Measurements from ENCODE around the gene TTLL11.
A peak's percentile ranks its signal among the peaks of the same experiment; 100 is the strongest.

The TTLL11 gene

DNA sequence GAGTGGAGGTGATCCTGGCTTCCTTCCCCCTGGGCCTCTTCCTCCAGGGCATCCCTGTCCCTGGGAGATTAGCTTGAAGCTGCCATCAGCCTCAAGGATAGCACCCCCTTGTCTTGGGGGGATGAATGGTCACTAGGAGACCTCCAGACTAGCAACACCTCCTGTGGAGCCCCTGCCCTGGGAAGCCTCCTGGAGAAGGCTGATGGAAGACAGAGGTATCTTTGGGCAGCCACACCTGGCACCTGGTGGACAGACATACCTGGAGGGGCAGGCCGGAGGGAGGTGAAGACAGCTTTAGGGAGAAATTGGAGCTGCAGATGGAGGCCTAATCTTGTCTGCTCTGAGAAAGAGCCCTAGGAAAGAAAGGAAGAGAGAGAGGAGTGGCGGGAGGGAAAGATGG lies 9.0 kb upstream of the TTLL11 start:
- no peak overlapping the region for H3K4me3 Mint-ChIP-seq

DNA sequence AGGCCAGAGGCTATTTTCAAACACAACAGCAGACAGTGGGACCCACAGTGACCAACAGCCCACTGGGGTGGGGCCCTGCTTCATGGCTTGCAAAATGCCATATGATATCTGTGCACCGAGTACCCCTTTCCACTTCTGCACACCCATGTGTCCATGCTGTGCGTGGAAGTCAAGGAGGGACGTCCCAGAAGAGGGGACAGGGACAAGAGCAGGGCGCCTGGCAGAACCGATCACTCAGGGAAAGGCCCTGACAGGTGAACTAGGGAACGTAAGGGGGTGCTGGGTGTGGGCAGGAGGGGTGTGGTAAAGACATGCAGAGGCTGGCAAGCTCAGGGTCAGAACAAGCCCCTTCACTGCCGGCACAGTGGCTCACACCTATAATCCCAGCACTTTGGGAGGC lies 7.6 kb upstream of the TTLL11 start:
- peaks cover 7% of the 10 kb centered on the region for H3K9me3 Mint-ChIP-seq
- peaks cover 6% of the 10 kb centered on the region for H3K36me3 Mint-ChIP-seq

More for the DNA sequence above, 9.0 kb upstream of the TTLL11 start:
- Mint-ChIP-seq H3K9me3 (peaks cover 7% of the 10 kb centered on the region), H3K36me3 (peaks cover 6% of the 10 kb centered on the region), H3K27ac (no peak overlapping the region), H3K4me1 (peaks cover 6% of the 10 kb centered on the region), H3K27me3 (no peaks in the 10 kb centered on the region)
- no peak for ATAC-seq

DNA sequence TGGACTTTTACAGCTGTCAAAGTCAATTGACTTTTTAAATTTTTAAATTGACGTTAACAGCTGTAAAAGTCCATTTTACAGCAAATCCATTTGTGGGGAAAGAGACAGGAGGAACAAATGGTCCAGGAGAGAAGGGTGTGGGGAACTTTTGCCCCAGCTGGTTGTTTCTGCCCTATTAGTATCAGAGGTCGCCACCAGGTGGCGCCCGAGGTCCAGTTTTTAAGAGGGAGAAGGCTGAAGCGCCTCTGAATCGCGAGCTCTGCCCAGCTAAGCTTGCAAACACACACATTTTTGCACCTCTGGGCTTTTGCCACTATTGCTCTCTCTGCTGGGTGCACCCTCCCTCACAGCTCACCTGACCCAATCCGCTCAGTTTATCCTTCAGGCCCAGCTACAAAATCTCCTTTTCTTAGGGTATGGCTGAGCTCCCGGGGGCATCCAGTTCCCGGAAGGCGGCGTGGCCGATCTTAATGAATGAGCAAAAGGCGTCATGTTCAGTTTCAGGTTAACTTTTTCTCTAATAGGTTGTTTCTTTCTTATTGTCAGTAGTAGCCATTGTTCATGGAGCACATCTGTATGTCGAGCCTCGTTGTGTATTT lies 6.3 kb upstream of the TTLL11 start:
- Mint-ChIP-seq H3K4me3 (peak overlapping the region; percentile 44), H3K36me3 (peaks cover 6% of the 10 kb centered on the region), H3K4me1 (peaks cover 18% of the 10 kb centered on the region), H3K9me3 (peaks cover 7% of the 10 kb centered on the region), H3K27me3 (no peaks in the 10 kb centered on the region), H3K27ac (no peak overlapping the region)
- peak; percentile 80 for ATAC-seq

More for the DNA sequence above, 7.6 kb upstream of the TTLL11 start:
- H3K4me1 Mint-ChIP-seq: peaks cover 6% of the 10 kb centered on the region
- H3K27ac Mint-ChIP-seq: no peak overlapping the region
- H3K4me3 Mint-ChIP-seq: no peak overlapping the region
- no peaks in the 10 kb centered on the region for H3K27me3 Mint-ChIP-seq
- ATAC-seq: no peak

DNA sequence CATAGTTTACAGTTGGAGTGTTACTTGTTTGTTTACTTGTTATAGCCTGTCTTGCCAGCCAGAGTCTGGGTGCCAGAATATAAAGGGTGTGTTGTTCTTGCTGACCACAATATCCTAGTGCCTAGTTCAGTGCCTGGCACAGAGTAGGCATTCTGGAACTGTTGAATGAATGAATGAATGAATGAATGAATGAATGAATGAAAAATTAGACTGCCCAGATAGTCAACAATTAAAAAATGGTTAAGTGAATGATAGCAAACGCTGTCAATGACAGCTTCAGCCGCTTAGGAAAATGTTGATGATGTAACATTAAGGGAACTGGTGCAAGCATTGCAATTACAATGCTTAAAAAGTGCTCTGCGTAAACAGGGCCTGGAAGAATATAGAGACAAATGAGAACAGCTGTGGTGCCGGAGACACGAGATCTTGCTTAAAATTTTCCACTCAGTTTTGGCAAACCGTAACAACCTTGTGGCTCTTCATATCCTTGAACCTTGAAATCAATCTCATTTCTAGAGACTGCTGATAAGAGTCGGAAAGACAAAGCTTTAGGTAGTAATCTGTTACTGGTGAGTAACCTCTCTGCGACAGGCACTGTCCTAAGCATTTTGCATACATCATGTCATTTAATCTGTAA lies 4.7 kb upstream of the TTLL11 start:
- no peak overlapping the region for H3K27ac Mint-ChIP-seq
- no peaks in the 10 kb centered on the region for H3K36me3 Mint-ChIP-seq
- ATAC-seq: no peak
- H3K27me3 Mint-ChIP-seq: no peaks in the 10 kb centered on the region
- no peaks in the 10 kb centered on the region for H3K9me3 Mint-ChIP-seq
- H3K4me3 Mint-ChIP-seq: no peak overlapping the region
- H3K4me1 Mint-ChIP-seq: peaks cover 28% of the 10 kb centered on the region

DNA sequence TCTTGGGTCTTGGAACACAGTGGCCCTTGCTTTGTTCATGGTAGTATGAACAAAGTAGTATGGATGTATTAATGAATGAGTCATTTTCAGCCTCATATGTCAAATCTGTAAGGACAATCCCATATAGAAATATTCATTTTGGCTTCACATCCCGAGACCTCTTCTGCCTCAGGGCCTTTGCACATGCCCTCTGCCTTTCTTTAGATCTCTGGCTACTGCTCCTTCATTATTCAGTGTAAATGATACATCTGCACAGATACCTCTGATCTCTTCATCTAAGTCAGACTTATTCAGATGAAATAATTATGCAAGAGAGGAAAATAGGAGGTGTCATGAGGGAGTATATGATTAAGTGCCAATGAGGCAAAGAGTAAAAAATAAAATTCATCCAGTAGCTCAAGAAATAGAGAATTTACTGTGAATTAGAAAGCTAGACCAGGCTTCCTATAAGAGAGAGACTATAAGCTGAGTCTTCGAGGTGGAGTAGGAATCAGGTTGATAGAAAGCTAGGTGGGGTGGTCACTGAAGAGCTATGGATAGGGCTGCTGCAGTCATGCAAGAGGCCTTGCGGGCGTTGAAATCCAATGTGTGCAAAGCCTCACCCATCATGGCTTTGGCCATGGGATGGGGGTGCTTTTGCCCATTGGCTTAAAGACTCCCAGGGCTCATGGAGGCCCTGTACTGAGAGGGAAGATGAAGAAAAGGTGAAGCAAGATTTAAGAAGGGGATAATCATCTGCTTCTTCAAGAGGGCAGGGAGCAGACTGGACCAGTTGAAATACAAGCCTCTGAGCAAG lies 3.7 kb upstream of the TTLL11 start:
- no peaks in the 10 kb centered on the region for H3K27me3 Mint-ChIP-seq
- no peaks in the 10 kb centered on the region for H3K36me3 Mint-ChIP-seq
- H3K27ac Mint-ChIP-seq: no peak overlapping the region
- no peaks in the 10 kb centered on the region for H3K9me3 Mint-ChIP-seq
- H3K4me3 Mint-ChIP-seq: no peak overlapping the region
- peaks cover 35% of the 10 kb centered on the region for H3K4me1 Mint-ChIP-seq
- ATAC-seq: no peak

- no peaks in the 10 kb centered on the region for H3K9me3 Mint-ChIP-seq
- H3K27ac Mint-ChIP-seq: no peak overlapping the region
- no peaks in the 10 kb centered on the region for H3K27me3 Mint-ChIP-seq
- peaks cover 51% of the 10 kb centered on the region for H3K4me1 Mint-ChIP-seq
- peak overlapping the region; percentile 52 for H3K4me3 Mint-ChIP-seq
- peaks cover 5% of the 10 kb centered on the region for H3K36me3 Mint-ChIP-seq
- no peak for ATAC-seq
Observed at GRCh38 chr9:122095010-122095767, 2.1 kb upstream of the TTLL11 start.

DNA sequence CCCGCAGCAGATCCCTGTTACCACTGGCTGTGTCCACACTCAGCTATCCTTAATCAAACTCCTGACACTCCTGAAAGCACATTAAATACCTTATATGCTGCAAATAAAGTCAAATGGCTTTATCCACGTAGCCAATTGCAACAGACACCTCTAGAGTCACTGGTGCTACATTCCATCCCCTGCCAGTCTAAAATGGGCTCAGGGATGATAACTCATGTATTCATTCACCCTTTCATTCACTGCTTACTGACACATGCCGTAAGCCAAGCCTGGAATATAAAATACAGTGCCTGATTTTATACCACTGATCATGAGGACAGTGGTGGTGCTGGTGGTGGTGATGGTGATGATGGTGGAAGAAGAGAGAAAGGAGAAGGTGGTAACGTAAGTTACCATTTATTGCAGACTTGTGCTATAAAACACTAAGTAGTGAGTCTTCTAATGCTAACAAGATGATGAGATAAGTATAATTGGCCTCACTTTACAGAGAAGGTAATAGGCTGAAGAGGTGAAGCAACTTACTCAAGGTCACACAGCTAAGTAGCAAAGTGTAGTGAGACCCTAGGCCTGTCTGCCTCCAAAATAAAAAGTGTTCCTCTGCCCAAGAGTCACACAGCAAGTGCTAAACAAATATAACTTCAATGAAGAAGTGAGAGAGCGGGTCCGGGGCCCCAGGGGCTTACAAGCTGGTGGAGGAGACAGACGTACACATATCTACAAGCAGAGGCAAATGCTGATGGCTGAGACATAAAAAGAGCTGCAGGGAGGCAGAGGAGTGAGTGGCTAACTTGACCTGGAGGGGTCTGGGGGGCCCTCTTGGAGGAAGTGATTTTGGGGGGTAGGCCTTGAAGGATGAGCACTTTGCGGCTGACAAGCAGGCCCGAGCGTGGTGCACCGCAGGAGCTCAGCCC lies 1.2 kb downstream of the TTLL11 start:
- no peaks in the 10 kb centered on the region for H3K9me3 Mint-ChIP-seq
- peak overlapping the region; percentile 74 for H3K27ac Mint-ChIP-seq
- H3K36me3 Mint-ChIP-seq: peaks cover 7% of the 10 kb centered on the region
- H3K4me3 Mint-ChIP-seq: peak overlapping the region; percentile 89
- peaks cover 53% of the 10 kb centered on the region for H3K4me1 Mint-ChIP-seq
- no peak for ATAC-seq
- H3K27me3 Mint-ChIP-seq: no peaks in the 10 kb centered on the region

DNA sequence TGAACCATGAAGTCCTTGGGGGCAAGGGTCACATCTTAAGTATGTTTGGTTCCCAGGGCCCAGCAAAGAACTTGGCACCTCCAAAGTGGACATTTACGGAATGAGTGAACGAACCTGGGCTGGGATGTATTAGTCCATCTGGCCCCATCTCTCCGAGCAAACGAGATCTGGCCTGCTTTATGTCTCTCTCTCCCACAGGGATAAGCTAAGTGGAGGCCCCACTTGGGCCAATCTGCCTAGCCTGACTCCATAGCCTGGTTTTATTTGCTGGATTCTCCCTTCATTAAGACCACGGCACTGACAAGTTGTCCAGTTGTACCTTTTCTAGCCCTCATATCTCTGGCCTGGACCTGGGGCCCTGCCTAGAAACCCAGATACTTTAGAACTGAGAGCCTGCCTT lies 2.1 kb downstream of the TTLL11 start:
- Mint-ChIP-seq H3K9me3 (no peaks in the 10 kb centered on the region), H3K4me3 (no peak overlapping the region), H3K36me3 (peaks cover 7% of the 10 kb centered on the region), H3K27ac (no peak overlapping the region), H3K4me1 (peaks cover 53% of the 10 kb centered on the region), H3K27me3 (no peaks in the 10 kb centered on the region)
- ATAC-seq: no peak

GRCh38 chr9:122090287-122090883 lies 2.7 kb downstream of the TTLL11 start:
- H3K4me1 Mint-ChIP-seq: peaks cover 56% of the 10 kb centered on the region
- H3K4me3 Mint-ChIP-seq: no peak overlapping the region
- ATAC-seq: no peak
- no peaks in the 10 kb centered on the region for H3K27me3 Mint-ChIP-seq
- no peak overlapping the region for H3K27ac Mint-ChIP-seq
- H3K9me3 Mint-ChIP-seq: no peaks in the 10 kb centered on the region
- H3K36me3 Mint-ChIP-seq: peaks cover 7% of the 10 kb centered on the region

DNA sequence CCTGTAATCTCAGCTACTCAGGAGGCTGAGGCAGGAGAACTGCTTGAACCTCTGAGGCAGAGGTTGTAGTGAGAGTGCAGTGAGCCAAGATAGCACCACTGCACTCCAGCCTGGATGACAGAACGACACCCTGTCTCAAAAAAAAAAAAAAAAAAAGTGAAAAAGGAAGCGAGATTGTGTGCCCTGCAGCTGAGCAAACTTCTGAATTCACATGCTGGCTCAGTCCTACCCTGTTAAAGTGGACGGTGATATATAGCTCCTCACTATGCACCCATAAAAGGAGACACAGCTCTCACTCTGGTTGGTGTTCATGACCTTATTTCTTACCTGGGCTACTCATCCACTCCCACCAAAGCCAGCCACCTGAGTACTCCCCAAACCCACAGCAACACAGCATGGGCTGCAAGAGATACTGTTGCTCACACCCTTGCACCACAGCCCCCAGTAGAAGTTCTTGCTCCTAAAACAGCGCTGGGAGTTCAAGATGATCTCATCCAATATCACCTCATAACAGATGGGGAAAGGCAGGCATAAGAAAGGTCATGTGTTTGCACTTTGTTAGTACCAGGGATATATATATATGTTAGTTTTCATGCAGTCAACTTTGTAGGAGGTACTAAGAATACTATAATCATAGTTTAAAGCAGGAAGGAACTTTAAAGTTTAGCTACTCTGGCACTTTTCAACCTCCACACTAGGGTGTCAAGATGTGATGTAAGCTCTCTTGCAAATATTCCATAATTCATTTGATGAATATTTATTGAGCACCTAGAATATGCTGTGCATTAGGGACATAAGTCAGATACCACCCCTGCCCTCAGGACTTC lies 4.0 kb downstream of the TTLL11 start:
- Mint-ChIP-seq H3K9me3 (no peaks in the 10 kb centered on the region), H3K4me1 (peaks cover 46% of the 10 kb centered on the region), H3K27me3 (no peaks in the 10 kb centered on the region), H3K36me3 (peaks cover 7% of the 10 kb centered on the region), H3K27ac (no peak overlapping the region), H3K4me3 (no peak overlapping the region)
- ATAC-seq: no peak

- peaks cover 7% of the 10 kb centered on the region for H3K36me3 Mint-ChIP-seq
- ATAC-seq: no peak
- no peak overlapping the region for H3K27ac Mint-ChIP-seq
- H3K4me1 Mint-ChIP-seq: peaks cover 42% of the 10 kb centered on the region
- no peaks in the 10 kb centered on the region for H3K9me3 Mint-ChIP-seq
- no peak overlapping the region for H3K4me3 Mint-ChIP-seq
- no peaks in the 10 kb centered on the region for H3K27me3 Mint-ChIP-seq
Observed at GRCh38 chr9:122087406-122088200, 5.5 kb downstream of the TTLL11 start.

- ATAC-seq: no peak
- Mint-ChIP-seq H3K4me1 (peaks cover 36% of the 10 kb centered on the region), H3K27me3 (no peaks in the 10 kb centered on the region), H3K4me3 (no peak overlapping the region), H3K27ac (no peak overlapping the region), H3K36me3 (peaks cover 7% of the 10 kb centered on the region), H3K9me3 (no peaks in the 10 kb centered on the region)
Observed at GRCh38 chr9:122086873-122087272, 6.2 kb downstream of the TTLL11 start.

DNA sequence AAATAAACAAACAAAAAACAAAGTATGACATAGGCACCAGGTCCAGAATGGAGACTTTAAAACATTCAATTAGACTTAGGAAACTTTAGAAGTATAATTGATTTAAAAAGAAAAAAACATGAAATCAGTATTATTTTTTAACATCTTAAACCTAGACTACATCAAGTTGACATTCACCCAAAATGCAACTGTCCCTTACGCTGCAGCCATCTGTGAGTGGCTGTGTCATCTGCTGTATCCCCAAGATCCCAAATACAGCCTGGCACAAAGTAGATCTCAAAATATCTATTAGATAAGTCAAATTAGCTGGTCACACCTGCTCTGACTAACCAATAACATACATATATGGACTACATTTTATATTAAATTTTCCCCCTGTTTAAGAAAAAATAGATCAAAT lies 7.8 kb downstream of the TTLL11 start:
- H3K4me3 Mint-ChIP-seq: no peak overlapping the region
- no peaks in the 10 kb centered on the region for H3K27me3 Mint-ChIP-seq
- ATAC-seq: no peak
- peaks cover 20% of the 10 kb centered on the region for H3K4me1 Mint-ChIP-seq
- peaks cover 3% of the 10 kb centered on the region for H3K36me3 Mint-ChIP-seq
- H3K27ac Mint-ChIP-seq: no peak overlapping the region
- H3K9me3 Mint-ChIP-seq: no peaks in the 10 kb centered on the region
